Measurements from ENCODE around the gene ARSJ. TPM values are rescaled to one million over a fixed set of nuclear protein-coding genes. Genes with fewer than 3 reads are reported as not detected.

ARSJ gene
- total and polyA plus RNA-seq, 2 experiments from 2014 or later = 4.3 to 6.6 TPM

DNA sequence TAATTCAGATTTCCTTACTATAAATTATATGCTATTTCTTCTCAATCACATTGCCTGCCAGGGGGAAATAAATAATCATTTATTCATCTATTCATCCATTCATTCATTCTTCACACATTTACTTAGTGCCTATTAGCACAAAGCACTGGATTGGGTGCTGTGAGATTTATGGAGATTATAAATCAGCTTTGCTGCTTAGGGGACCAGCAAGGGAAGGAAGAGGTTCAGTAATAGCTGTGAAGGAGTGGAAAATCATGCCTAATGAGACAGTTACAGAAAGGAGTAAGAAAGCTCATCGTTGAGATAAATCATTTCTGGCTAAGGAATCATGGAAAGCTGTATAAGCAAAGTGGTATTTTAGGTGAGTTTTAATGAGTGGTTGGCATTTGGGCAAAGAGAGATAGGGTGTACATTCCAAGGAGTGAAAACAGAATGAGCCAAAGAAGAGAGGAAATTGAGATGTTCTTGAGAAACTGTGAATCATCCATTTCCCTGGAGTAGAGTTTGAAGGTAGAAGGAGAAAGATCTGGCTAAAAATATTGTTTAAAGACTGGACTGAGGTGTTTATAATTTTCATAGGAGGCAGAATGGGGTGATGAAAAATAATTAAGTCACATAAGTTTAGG, 9.6 kb downstream of the ARSJ start:
- peaks cover 7% of the 10 kb centered on the region; the same call in 1 of the 2 replicates for H3K79me2 ChIP-seq (replicated peaks; ENCODE audit: insufficient read depth)
- no peak overlapping the region for H3K27ac ChIP-seq (ENCODE audit: low read depth)
- TF ChIP-seq REST (IDR thresholded peaks at IDR 0.05; ENCODE audit: unreplicated experiment) (no peak), NANOG (IDR thresholded peaks at IDR 0.05; ENCODE audit: borderline replicate concordance) (no peak), EZH2 (IDR thresholded peaks at IDR 0.05; ENCODE audit: low read depth, unreplicated experiment) (no peak), CTCF (conservative IDR thresholded peaks at IDR 0.05; ENCODE audit: low read depth in 2 of 2) (no peak), ZNF114 (CRISPR knock-in tag; IDR thresholded peaks at IDR 0.05) (no peak), CREB1 (CRISPR knock-in tag; IDR thresholded peaks at IDR 0.05; ENCODE audit: low read depth) (no peak), STAT1 (IDR thresholded peaks at IDR 0.05; ENCODE audit: unreplicated experiment) (no peak), ZNF331 (CRISPR knock-in tag; IDR thresholded peaks at IDR 0.05; ENCODE audit: low read depth) (no peak), EZH2phosphoT487 (IDR thresholded peaks at IDR 0.05; ENCODE audit: unreplicated experiment) (no peak), ETS1 (IDR thresholded peaks at IDR 0.05) (no peak), POLR2AphosphoS5 (IDR thresholded peaks at IDR 0.05; ENCODE audit: low read depth) (no peak), JUNB (IDR thresholded peaks at IDR 0.05; ENCODE audit: unreplicated experiment) (no peak)
- TF ChIP-seq, protein P1, sequence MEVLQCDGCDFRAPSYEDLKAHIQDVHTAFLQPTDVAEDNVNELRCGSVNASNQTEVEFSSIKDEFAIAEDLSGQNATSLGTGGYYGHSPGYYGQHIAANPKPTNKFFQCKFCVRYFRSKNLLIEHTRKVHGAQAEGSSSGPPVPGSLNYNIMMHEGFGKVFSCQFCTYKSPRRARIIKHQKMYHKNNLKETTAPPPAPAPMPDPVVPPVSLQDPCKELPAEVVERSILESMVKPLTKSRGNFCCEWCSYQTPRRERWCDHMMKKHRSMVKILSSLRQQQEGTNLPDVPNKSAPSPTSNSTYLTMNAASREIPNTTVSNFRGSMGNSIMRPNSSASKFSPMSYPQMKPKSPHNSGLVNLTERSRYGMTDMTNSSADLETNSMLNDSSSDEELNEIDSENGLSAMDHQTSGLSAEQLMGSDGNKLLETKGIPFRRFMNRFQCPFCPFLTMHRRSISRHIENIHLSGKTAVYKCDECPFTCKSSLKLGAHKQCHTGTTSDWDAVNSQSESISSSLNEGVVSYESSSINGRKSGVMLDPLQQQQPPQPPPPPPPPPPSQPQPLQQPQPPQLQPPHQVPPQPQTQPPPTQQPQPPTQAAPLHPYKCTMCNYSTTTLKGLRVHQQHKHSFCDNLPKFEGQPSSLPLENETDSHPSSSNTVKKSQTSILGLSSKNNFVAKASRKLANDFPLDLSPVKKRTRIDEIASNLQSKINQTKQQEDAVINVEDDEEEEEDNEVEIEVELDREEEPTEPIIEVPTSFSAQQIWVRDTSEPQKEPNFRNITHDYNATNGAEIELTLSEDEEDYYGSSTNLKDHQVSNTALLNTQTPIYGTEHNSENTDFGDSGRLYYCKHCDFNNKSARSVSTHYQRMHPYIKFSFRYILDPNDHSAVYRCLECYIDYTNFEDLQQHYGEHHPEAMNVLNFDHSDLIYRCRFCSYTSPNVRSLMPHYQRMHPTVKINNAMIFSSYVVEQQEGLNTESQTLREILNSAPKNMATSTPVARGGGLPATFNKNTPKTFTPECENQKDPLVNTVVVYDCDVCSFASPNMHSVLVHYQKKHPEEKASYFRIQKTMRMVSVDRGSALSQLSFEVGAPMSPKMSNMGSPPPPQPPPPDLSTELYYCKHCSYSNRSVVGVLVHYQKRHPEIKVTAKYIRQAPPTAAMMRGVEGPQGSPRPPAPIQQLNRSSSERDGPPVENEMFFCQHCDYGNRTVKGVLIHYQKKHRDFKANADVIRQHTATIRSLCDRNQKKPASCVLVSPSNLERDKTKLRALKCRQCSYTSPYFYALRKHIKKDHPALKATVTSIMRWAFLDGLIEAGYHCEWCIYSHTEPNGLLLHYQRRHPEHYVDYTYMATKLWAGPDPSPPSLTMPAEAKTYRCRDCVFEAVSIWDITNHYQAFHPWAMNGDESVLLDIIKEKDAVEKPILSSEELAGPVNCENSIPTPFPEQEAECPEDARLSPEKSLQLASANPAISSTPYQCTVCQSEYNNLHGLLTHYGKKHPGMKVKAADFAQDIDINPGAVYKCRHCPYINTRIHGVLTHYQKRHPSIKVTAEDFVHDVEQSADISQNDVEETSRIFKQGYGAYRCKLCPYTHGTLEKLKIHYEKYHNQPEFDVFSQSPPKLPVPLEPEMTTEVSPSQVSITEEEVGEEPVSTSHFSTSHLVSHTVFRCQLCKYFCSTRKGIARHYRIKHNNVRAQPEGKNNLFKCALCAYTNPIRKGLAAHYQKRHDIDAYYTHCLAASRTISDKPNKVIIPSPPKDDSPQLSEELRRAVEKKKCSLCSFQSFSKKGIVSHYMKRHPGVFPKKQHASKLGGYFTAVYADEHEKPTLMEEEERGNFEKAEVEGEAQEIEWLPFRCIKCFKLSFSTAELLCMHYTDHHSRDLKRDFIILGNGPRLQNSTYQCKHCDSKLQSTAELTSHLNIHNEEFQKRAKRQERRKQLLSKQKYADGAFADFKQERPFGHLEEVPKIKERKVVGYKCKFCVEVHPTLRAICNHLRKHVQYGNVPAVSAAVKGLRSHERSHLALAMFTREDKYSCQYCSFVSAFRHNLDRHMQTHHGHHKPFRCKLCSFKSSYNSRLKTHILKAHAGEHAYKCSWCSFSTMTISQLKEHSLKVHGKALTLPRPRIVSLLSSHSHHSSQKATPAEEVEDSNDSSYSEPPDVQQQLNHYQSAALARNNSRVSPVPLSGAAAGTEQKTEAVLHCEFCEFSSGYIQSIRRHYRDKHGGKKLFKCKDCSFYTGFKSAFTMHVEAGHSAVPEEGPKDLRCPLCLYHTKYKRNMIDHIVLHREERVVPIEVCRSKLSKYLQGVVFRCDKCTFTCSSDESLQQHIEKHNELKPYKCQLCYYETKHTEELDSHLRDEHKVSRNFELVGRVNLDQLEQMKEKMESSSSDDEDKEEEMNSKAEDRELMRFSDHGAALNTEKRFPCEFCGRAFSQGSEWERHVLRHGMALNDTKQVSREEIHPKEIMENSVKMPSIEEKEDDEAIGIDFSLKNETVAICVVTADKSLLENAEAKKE (CRISPR knock-in tag; IDR thresholded peaks at IDR 0.05) = no peak
- H3K27me3 ChIP-seq (ENCODE audit: insufficient read depth) = no peaks in the 10 kb centered on the region
- no peaks in the 10 kb centered on the region for H3K4me1 ChIP-seq (ENCODE audit: insufficient read depth)
- no peaks in the 10 kb centered on the region for H3K9me2 ChIP-seq (ENCODE audit: insufficient read depth)
- H3K9me3 Mint-ChIP-seq = no peaks in the 10 kb centered on the region; the same call in 2 of the 3 replicates
- no peak overlapping the region for H3K4me3 Mint-ChIP-seq
- no peaks in the 10 kb centered on the region; the same call in 2 of the 3 replicates for H3K4me1 Mint-ChIP-seq
- no peak overlapping the region for H3K27ac Mint-ChIP-seq
- no peaks in the 10 kb centered on the region for H4K20me1 ChIP-seq (replicated peaks; ENCODE audit: insufficient read depth)
- no peak overlapping the region for H3K4me2 ChIP-seq
- DNase-seq (ENCODE audit: low spot score) (no peak), ATAC-seq (no peak)
- H3F3A ChIP-seq (replicated peaks; ENCODE audit: low read depth) = no peaks in the 10 kb centered on the region
- H3K27me3 Mint-ChIP-seq (ENCODE audit: insufficient read depth, low read depth, poor library complexity) = no peaks in the 10 kb centered on the region
- no peak overlapping the region for H2AFZ ChIP-seq
- H3K36me3 ChIP-seq (ENCODE audit: insufficient read depth) = no peaks in the 10 kb centered on the region
- no peak overlapping the region for H3K4me3 ChIP-seq
- peaks cover 4% of the 10 kb centered on the region; the same call in 1 of the 3 replicates for H3K36me3 Mint-ChIP-seq (ENCODE audit: low read depth)

All from GM23338 (cell line).